ENCODE data around the gene SLC26A6. TPM values are rescaled to one million over a fixed set of nuclear protein-coding genes. Genes with fewer than 3 reads are reported as not detected.
A peak's percentile ranks its signal among the peaks of the same experiment; 100 is the strongest.

Gene SLC26A6
- polyA plus RNA-seq, 1 of the 3 experiments (the other 2 are of a cell fraction): 31.9 TPM

DNA sequence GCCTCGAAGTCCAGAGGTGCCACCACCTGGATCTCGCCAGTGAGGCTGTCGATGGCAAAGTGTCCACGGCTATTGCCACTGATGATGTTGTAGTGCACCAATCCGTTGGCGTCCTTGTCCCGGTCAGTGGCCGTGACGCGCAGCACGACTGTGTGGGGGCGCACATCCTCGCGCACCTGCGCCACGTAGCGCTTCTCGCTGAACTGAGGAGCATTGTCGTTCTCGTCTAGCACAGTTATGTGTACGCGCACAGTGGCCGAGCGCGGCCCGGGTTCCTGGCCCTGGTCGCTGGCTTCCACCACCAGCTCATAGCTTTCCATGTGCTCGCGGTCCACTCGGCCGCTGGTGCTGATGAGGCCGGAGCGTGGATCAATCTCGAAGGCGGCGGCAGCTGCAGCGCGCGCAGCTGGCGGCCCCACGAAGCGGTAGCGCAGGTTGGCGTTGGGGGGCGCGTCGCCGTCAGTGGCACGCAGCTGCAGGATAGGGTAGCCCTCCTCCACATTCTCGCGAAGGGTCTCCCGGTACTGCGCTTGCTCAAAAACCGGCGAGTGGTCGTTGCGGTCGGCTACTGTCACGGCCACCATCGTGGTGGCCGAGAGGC lies 25.6 kb upstream of the SLC26A6 start:
- Histone ChIP-seq H3K4me1 (ENCODE audit: control insufficient read depth in 1 of 2, insufficient read depth in 2 of 2, low read depth in 1 of 2, low read length in 1 of 2) (peaks cover 4 to 23% of the 10 kb centered on the region in 2 experiments; a peak in 2 of 4 replicates), H2AFZ (ENCODE audit: low read depth) (no peak overlapping the region), H3K36me3 (replicated peaks in 1 of 2; ENCODE audit: control insufficient read depth in 1 of 2, insufficient read depth in 2 of 2, low read length in 1 of 2) (peaks cover 15 to 43% of the 10 kb centered on the region in 2 experiments), H3K27ac (ENCODE audit: low read depth in 2 of 2, low read length in 1 of 2) (no peak overlapping the region), H3K9me2 (no peaks in the 10 kb centered on the region), H3K27me3 (ENCODE audit: insufficient read depth) (no peaks in the 10 kb centered on the region), H3K9ac (no peak overlapping the region), H3K79me2 (ENCODE audit: insufficient read depth) (peaks cover 28% of the 10 kb centered on the region), H3K4me2 (no peak overlapping the region), H4K20me1 (ENCODE audit: insufficient read depth) (peaks cover 16% of the 10 kb centered on the region; the same call in 1 of the 2 replicates), H3K9me3 (no peaks in the 10 kb centered on the region), H3K4me3 (ENCODE audit: low read depth in 2 of 2, low read length in 1 of 2) (peak overlapping the region in 1 of 2 experiments; percentile 6; a peak in 1 of 4 replicates), H3F3A (replicated peaks; ENCODE audit: insufficient read depth) (peaks cover 12% of the 10 kb centered on the region)
- POLR2A ChIA-PET: interaction anchor here (1.9 kb wide), 1 partner anchor 56 kb away, joined by 4 read pairs; the partner anchor contains the start of gene IP6K2
- WGBS (ENCODE audit: low lambda C conversion rate): 97% methylated on average over 61 of the region's 61 CpGs
- no peak for DNase-seq
- TF ChIP-seq RCOR1 (IDR thresholded peaks at IDR 0.05; ENCODE audit: low read length): no peak
- no peak for TF ChIP-seq JUND (IDR thresholded peaks at IDR 0.05)
- CTCF ChIA-PET: interaction anchor here (4.5 kb wide), 1 partner anchor 26 kb away, joined by 33 read pairs; the partner anchor contains the start of gene SLC26A6

DNA sequence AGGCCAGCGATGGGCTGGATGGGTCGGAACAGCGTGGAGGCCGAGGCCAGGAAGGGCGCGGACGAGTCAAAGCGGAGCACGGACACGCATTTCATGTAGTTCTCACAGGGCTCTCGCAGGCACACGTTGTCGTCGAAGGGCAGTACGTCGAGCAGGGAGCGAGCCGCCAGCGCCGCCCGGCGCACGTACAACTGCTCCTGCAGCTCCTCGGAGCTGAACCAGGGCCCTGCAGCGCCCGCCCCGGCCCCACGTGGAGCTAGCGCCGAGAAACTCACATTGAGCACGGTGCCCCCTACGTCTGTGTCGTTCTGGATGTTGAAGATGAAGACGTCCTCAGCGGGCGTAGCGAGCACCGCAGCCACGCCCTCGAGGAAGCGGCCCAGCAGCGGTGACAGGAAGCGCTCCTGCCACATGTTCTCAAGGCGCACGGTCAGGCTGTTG lies 21.6 kb upstream of the SLC26A6 start:
- ChIA-PET POLR2A (no interaction called here), CTCF (no interaction called here)
- 95% methylated on average over 29 of the region's 45 CpGs for WGBS (ENCODE audit: low lambda C conversion rate)
- Histone ChIP-seq H3K9me2 (no peaks in the 10 kb centered on the region), H2AFZ (ENCODE audit: low read depth) (no peak overlapping the region), H3K27ac (ENCODE audit: low read depth in 2 of 2, low read length in 1 of 2) (no peak overlapping the region), H4K20me1 (ENCODE audit: insufficient read depth) (peaks cover 16% of the 10 kb centered on the region; the same call in 1 of the 2 replicates), H3F3A (replicated peaks; ENCODE audit: insufficient read depth) (no peaks in the 10 kb centered on the region), H3K9me3 (no peaks in the 10 kb centered on the region), H3K4me2 (no peak overlapping the region), H3K27me3 (ENCODE audit: insufficient read depth) (no peaks in the 10 kb centered on the region), H3K4me3 (ENCODE audit: low read depth in 2 of 2, low read length in 1 of 2) (no peak overlapping the region), H3K36me3 (replicated peaks in 1 of 2; ENCODE audit: control insufficient read depth in 1 of 2, insufficient read depth in 2 of 2, low read length in 1 of 2) (peaks cover 15 to 73% of the 10 kb centered on the region in 2 experiments), H3K79me2 (ENCODE audit: insufficient read depth) (peaks cover 22% of the 10 kb centered on the region; the same call in 1 of the 2 replicates), H3K4me1 (ENCODE audit: control insufficient read depth in 1 of 2, insufficient read depth in 2 of 2, low read depth in 1 of 2, low read length in 1 of 2) (peaks cover 0 to 8% of the 10 kb centered on the region in 2 experiments; a peak in 1 of 4 replicates), H3K9ac (no peak overlapping the region)
- TF ChIP-seq FOXM1 (IDR thresholded peaks at IDR 0.05; ENCODE audit: low read depth) (no peak), POLR2AphosphoS5 (IDR thresholded peaks at IDR 0.05; ENCODE audit: low read depth, low read length) (no peak), SMC3 (IDR thresholded peaks at IDR 0.05; ENCODE audit: low read depth, low read length) (no peak), CTCF (IDR thresholded peaks at IDR 0.05) (no peak), RXRA (IDR thresholded peaks at IDR 0.05; ENCODE audit: borderline replicate concordance, low read depth) (no peak), GABPA (IDR thresholded peaks at IDR 0.05; ENCODE audit: low read depth) (no peak), TEAD4 (IDR thresholded peaks at IDR 0.05; ENCODE audit: borderline replicate concordance, insufficient read depth) (no peak), RCOR1 (IDR thresholded peaks at IDR 0.05; ENCODE audit: low read length) (no peak), CHD2 (IDR thresholded peaks at IDR 0.05; ENCODE audit: low read length, partially characterized antibody) (no peak)
- DNase-seq: no peak

Data from SK-N-SH (cell line).